H1 (cell line): Measurements from ENCODE around the gene CACNA1A. TPM values are rescaled to one million over a fixed set of nuclear protein-coding genes. Genes with fewer than 3 reads are reported as not detected.

Experiments used
- CTCF ChIA-PET: fragments of 300-600 bp; sonication (Branson Sonifier 250); formaldehyde crosslinking; loops from one replicate; lab custom pipeline; 2021; ENCODE audit not compliant: partially characterized antibody; lab: Charles Lee
- POLR2A ChIA-PET: fragments of 300-600 bp; sonication (Branson Sonifier 250); formaldehyde crosslinking; loops from one replicate; lab custom pipeline; 2021; ENCODE audit warnings: inconsistent platforms; ENCODE audit not compliant: partially characterized antibody; lab: Charles Lee
- DNase-seq, 2 experiments: peaks; one replicate each; pipeline versions ENCODE4 v3.0.0 to v3.0.0-alpha.2; 2010 to 2022; ENCODE audit warnings: low spot score in 2 of 2, low read depth in 1 of 2, mixed read lengths in 1 of 2
- FAIRE-seq: peaks from 2 replicates; lab custom pipeline; 2011; peaks lifted over from hg19 to GRCh38; lab: Jason Lieb, UNC
- H2AFZ ChIP-seq: 2 replicates; pipeline ENCODE4 v1.8.1; 2012; ENCODE audit warnings: low read length, inconsistent platforms
- H2AK5ac ChIP-seq: 2 replicates; pipeline ENCODE4 v1.6.1; 2013; ENCODE audit warnings: low read depth, low read length
- H2BK120ac ChIP-seq: replicated peaks from 2 replicates; pipeline ENCODE3; 2013; ENCODE audit warnings: low read depth, low read length, inconsistent platforms
- H2BK12ac ChIP-seq: 2 replicates; pipeline ENCODE4 v1.6.1; 2013; ENCODE audit warnings: low read depth, low read length
- H2BK15ac ChIP-seq: 2 replicates; pipeline ENCODE4 v1.6.1; 2013; ENCODE audit warnings: low read length
- H2BK20ac ChIP-seq: 2 replicates; pipeline ENCODE4 v1.6.1; 2013; ENCODE audit warnings: low read length
- H2BK5ac ChIP-seq: 2 replicates; pipeline ENCODE4 v1.6.1; 2013; ENCODE audit warnings: low read depth, low read length
- H3K14ac ChIP-seq: 2 replicates; pipeline ENCODE4 v1.6.1; 2013; ENCODE audit warnings: inconsistent platforms; ENCODE audit not compliant: insufficient read length
- H3K18ac ChIP-seq: 2 replicates; pipeline ENCODE4 v1.6.1; 2013; ENCODE audit warnings: low read length; ENCODE audit errors: extremely low read depth
- H3K23ac ChIP-seq: 2 replicates; pipeline ENCODE4 v1.6.1; 2013; ENCODE audit warnings: inconsistent platforms; ENCODE audit not compliant: insufficient read length
- H3K23me2 ChIP-seq: 2 replicates; pipeline ENCODE4 v1.6.1; 2013; ENCODE audit warnings: low read depth, low read length
- H3K27ac ChIP-seq: 2 replicates; pipeline ENCODE4 v1.6.1; 2011; ENCODE audit warnings: low read depth, low read length, inconsistent platforms
- H3K27me3 ChIP-seq, 4 experiments: replicated peaks in 1 of 4; 1 replicate in 1 of 4; 2 replicates in 3 of 4; pipeline versions ENCODE4 v1.6.1 to v1.8.1; 2011 to 2013; ENCODE audit warnings: low read length in 3 of 4, mild to moderate bottlenecking in 3 of 4, inconsistent platforms in 2 of 4, mixed read lengths in 2 of 4, moderate library complexity in 1 of 4; ENCODE audit not compliant: control insufficient read depth in 3 of 4, insufficient read depth in 3 of 4; ENCODE audit errors: extremely low read depth in 1 of 4
- H3K36me3 ChIP-seq, 4 experiments: 2 replicates each; pipeline versions ENCODE4 v1.6.1 to v1.8.1; 2011 to 2013; ENCODE audit warnings: mild to moderate bottlenecking in 4 of 4, low read length in 3 of 4, moderate library complexity in 2 of 4, control low read depth in 1 of 4, inconsistent platforms in 1 of 4; ENCODE audit not compliant: insufficient read depth in 4 of 4, control insufficient read depth in 2 of 4
- H3K4ac ChIP-seq: replicated peaks from 2 replicates; pipeline ENCODE3; 2013; ENCODE audit warnings: low read length, low read depth, mixed read lengths, inconsistent platforms; ENCODE audit not compliant: insufficient read length
- H3K4me1 ChIP-seq, 4 experiments: replicated peaks in 1 of 4; 1 replicate in 1 of 4; 2 replicates in 3 of 4; pipeline versions ENCODE4 v1.6.1 to v1.8.1; 2011 to 2013; ENCODE audit warnings: low read length in 3 of 4, inconsistent platforms in 2 of 4, mixed read lengths in 1 of 4; ENCODE audit not compliant: insufficient read depth in 4 of 4, control insufficient read depth in 3 of 4
- H3K4me2 ChIP-seq, 2 experiments: 2 replicates each; pipeline versions ENCODE4 v1.6.1 to v1.8.1; 2011 to 2013; ENCODE audit warnings: low read depth in 2 of 2, low read length in 2 of 2, control low read depth in 1 of 2, inconsistent platforms in 1 of 2, mild to moderate bottlenecking in 1 of 2; ENCODE audit not compliant: insufficient read depth in 1 of 2
- H3K4me3 ChIP-seq, 4 experiments: fragments of 200-600, 300-600 bp in 1 of 4; sonication (generic), shearing (Covaris generic), sonication (Bioruptor Twin) in 1 of 4; 2 replicates each; pipeline versions ENCODE4 v1.5.1 to v1.8.1; 2011 to 2016; ENCODE audit warnings: low read length in 4 of 4, low read depth in 3 of 4, control low read depth in 2 of 4, inconsistent platforms in 2 of 4, mild to moderate bottlenecking in 2 of 4, mixed read lengths in 1 of 4, moderate library complexity in 1 of 4; ENCODE audit not compliant: insufficient read depth in 2 of 4; ENCODE audit errors: extremely low read depth in 1 of 4
- H3K56ac ChIP-seq: replicated peaks from 2 replicates; pipeline ENCODE3; 2013; ENCODE audit warnings: low read depth, mild to moderate bottlenecking, mixed read lengths, low read length, inconsistent platforms; ENCODE audit not compliant: insufficient read length
- H3K79me1 ChIP-seq: 2 replicates; pipeline ENCODE4 v1.6.1; 2013; ENCODE audit warnings: low read depth, low read length, control low read depth
- H3K79me2 ChIP-seq, 2 experiments: 2 replicates each; pipeline versions ENCODE4 v1.6.1 to v1.8.1; 2012 to 2013; ENCODE audit warnings: low read length in 2 of 2, mild to moderate bottlenecking in 2 of 2, inconsistent platforms in 1 of 2; ENCODE audit not compliant: insufficient read depth in 2 of 2, control insufficient read depth in 1 of 2
- H3K9ac ChIP-seq, 4 experiments: replicated peaks in 1 of 4; 1 replicate in 1 of 4; 2 replicates in 3 of 4; pipeline versions ENCODE4 v1.6.1 to v1.8.1; 2011 to 2013; ENCODE audit warnings: low read depth in 3 of 4, low read length in 3 of 4, control low read depth in 2 of 4, mild to moderate bottlenecking in 2 of 4, moderate library complexity in 2 of 4, inconsistent platforms in 1 of 4; ENCODE audit errors: extremely low read depth in 1 of 4
- H3K9me3 ChIP-seq, 2 experiments: 2 replicates each; pipeline versions ENCODE4 v1.6.1 to v1.8.1; 2012 to 2013; ENCODE audit warnings: mild to moderate bottlenecking in 2 of 2, moderate library complexity in 2 of 2, control low read depth in 1 of 2, inconsistent platforms in 1 of 2, low read depth in 1 of 2, low read length in 1 of 2, mixed read lengths in 1 of 2; ENCODE audit not compliant: insufficient read depth in 2 of 2
- H4K20me1 ChIP-seq, 2 experiments: replicated peaks in 1 of 2; 2 replicates each; pipeline versions ENCODE3 to v1.8.1; 2011 to 2013; ENCODE audit warnings: inconsistent platforms in 2 of 2, low read length in 2 of 2, mild to moderate bottlenecking in 1 of 2; ENCODE audit not compliant: insufficient read depth in 2 of 2, control insufficient read depth in 1 of 2
- H4K5ac ChIP-seq: 2 replicates; pipeline ENCODE4 v1.6.1; 2013; ENCODE audit warnings: low read length, low read depth, mixed read lengths, inconsistent platforms; ENCODE audit not compliant: insufficient read length
- H4K8ac ChIP-seq: 2 replicates; pipeline ENCODE4 v1.8.0; 2013; ENCODE audit warnings: mild to moderate bottlenecking, moderate library complexity, low read length, inconsistent platforms; ENCODE audit not compliant: insufficient read depth; ENCODE audit errors: extremely low read depth
- H4K91ac ChIP-seq: replicated peaks from 2 replicates; pipeline ENCODE3; 2013; ENCODE audit warnings: low read length, mixed read lengths, inconsistent platforms; ENCODE audit not compliant: insufficient read length
- BACH1 ChIP-seq: IDR thresholded peaks from 2 replicates; pipeline ENCODE4 v1.6.1; 2012; ENCODE audit warnings: low read length, improper control_type of control experiment
- CHD2 ChIP-seq: IDR thresholded peaks from 2 replicates; pipeline ENCODE4 v1.6.1; 2012; ENCODE audit warnings: low read length, improper control_type of control experiment
- SIX5 ChIP-seq: IDR thresholded peaks from 2 replicates; pipeline ENCODE4 v1.6.1; 2011; ENCODE audit warnings: mild to moderate bottlenecking, low read depth, low read length
- SP4 ChIP-seq: IDR thresholded peaks from 2 replicates; pipeline ENCODE4 v1.6.1; 2012; ENCODE audit warnings: low read length, inconsistent platforms
- ZNF274 ChIP-seq: IDR thresholded peaks from 2 replicates; pipeline ENCODE4 v1.7.0; 2012; ENCODE audit warnings: low read length, borderline replicate concordance; ENCODE audit errors: extremely low read depth
- WGBS, 2 experiments: shearing (Covaris generic) in 1 of 2; methylation state at CpG; one replicate each; pipeline versions ENCODE4 v1.1.6 to v1.1.7; 2013 to 2015; ENCODE audit warnings: low lambda C conversion rate in 2 of 2, mixed read lengths in 2 of 2, inconsistent platforms in 1 of 2, low coverage in 1 of 2, missing lambda C conversion rate in 1 of 2; ENCODE audit not compliant: insufficient replicate concordance in 2 of 2, insufficient coverage in 1 of 2, insufficient read length in 1 of 2; ENCODE audit errors: extremely low coverage in 1 of 2, missing lambda C conversion rate in 1 of 2; 5-methylcytosine and 5-hydroxymethylcytosine counted together
- polyA plus RNA-seq, 7 experiments: library from polyadenylated mRNA; depleted of rRNA in 3 of 7; stranded (reverse) in 5 of 7; unstranded in 2 of 7; fragments of >200 nt in 5 of 7; fragments of 200-250 nt in 2 of 7; gene quantifications; 1 replicate in 5 of 7; 2 replicates in 1 of 7; 4 replicates in 1 of 7; pipeline versions ENCODE4 v1.2.1 to v1.2.3, GENCODE V29; 2011 to 2013; ENCODE audit warnings: missing spikeins in 2 of 7, mixed read lengths in 2 of 7
- total RNA-seq: library from RNA; stranded (reverse); fragmentation: NEBNext Ultra II Directional; extraction: Animal tissue kit (Norgen Biotek cat#: 25700); gene quantifications from 2 replicates; pipeline ENCODE4 v1.2.1, GENCODE V29; 2021

CACNA1A gene
- total and polyA plus RNA-seq, 2 of the 8 experiments (the other 6 are each of a cell fraction or from before 2014, with no cell fraction given), result 10.7 to 25.3 TPM

- DNase-seq (no peak), FAIRE-seq (no peak)
- H2BK120ac ChIP-seq, result no peak overlapping the region
- no peaks in the 10 kb centered on the region for H3K36me3 ChIP-seq
- H3K56ac ChIP-seq, result no peak overlapping the region
- no peaks in the 10 kb centered on the region for H3K9me3 ChIP-seq
- H4K5ac ChIP-seq, result no peak overlapping the region
- no peak overlapping the region for H3K4me2 ChIP-seq
- no peak overlapping the region for H2BK12ac ChIP-seq
- no peak overlapping the region for H3K27ac ChIP-seq
- no peak overlapping the region for H3K18ac ChIP-seq
- no peaks in the 10 kb centered on the region for H3K23me2 ChIP-seq
- ChIA-PET POLR2A (interaction anchor here (0.7 to 12.0 kb wide), 4 partner anchors 9 to 139 kb away, joined by 3 to 530 read pairs (median 38); partner anchors contain the start of genes IER2 and STX10), CTCF (interaction anchor here (0.7 to 4.7 kb wide), 6 partner anchors 13 to 91 kb away, joined by 3 to 41 read pairs (median 5); no protein-coding TSS in a partner anchor)
- no peaks in the 10 kb centered on the region; the same call in 1 of the 2 replicates for H3K79me1 ChIP-seq
- no peaks in the 10 kb centered on the region for H4K20me1 ChIP-seq
- no peak overlapping the region for H4K91ac ChIP-seq
- no peak overlapping the region for H3K9ac ChIP-seq
- peaks cover 5 to 11% (median 7%) of the 10 kb centered on the region in 4 experiments; a peak in 5 of 7 replicates for H3K4me1 ChIP-seq
- H2AFZ ChIP-seq, result no peak overlapping the region
- whole genome bisulfite sequencing, 2 experiments, result 96% methylated on average over 7 of the region's 7 CpGs; no CpG with 5 or more reads in 1 of the 2 experiments
- H2BK15ac ChIP-seq, result 0 out of 2 replicates have a peak overlapping the region, but pooled peaks have one; percentile 88
- no peak overlapping the region for H3K14ac ChIP-seq
- H2BK20ac ChIP-seq, result no peak overlapping the region
- H3K79me2 ChIP-seq, result no peaks in the 10 kb centered on the region
- H3K27me3 ChIP-seq, result no peaks in the 10 kb centered on the region
- no peak overlapping the region for H3K4ac ChIP-seq
- H2BK5ac ChIP-seq, result no peak overlapping the region
- H4K8ac ChIP-seq, result no peak overlapping the region
- H3K4me3 ChIP-seq, result no peak overlapping the region
- no peak overlapping the region for H3K23ac ChIP-seq
- H2AK5ac ChIP-seq, result no peak overlapping the region
- TF ChIP-seq ZNF274 (no peak), SP4 (no peak), BACH1 (no peak), SIX5 (no peak), CHD2 (no peak)
Observed at GRCh38 chr19:13171146-13171545, 335.1 kb downstream of the CACNA1A start.
